WTC11 (cell line): ENCODE results near the gene GALNT13.

Experiments
- ATF1 ChIP-seq: sonication (generic); formaldehyde crosslinking; IDR thresholded peaks from 2 replicates; pipeline ENCODE4 v1.8.1; 2023; ENCODE audit warnings: mild to moderate bottlenecking, moderate library complexity, missing genetic modification reagents
- CREB1 ChIP-seq: sonication (generic); formaldehyde crosslinking; IDR thresholded peaks from 2 replicates; pipeline ENCODE4 v1.8.0; 2023; ENCODE audit warnings: mild to moderate bottlenecking, missing genetic modification reagents
- ESRRA ChIP-seq: sonication (generic); formaldehyde crosslinking; IDR thresholded peaks from 2 replicates; pipeline ENCODE4 v1.8.1; 2022; ENCODE audit warnings: mild to moderate bottlenecking, missing genetic modification reagents, borderline replicate concordance
- FOXP1 ChIP-seq: sonication (generic); formaldehyde crosslinking; IDR thresholded peaks from 2 replicates; pipeline ENCODE4 v1.8.0; 2022; ENCODE audit warnings: missing genetic modification reagents, mild to moderate bottlenecking, moderate library complexity, borderline replicate concordance
- KAT7 ChIP-seq: sonication (generic); formaldehyde crosslinking; IDR thresholded peaks from 2 replicates; pipeline ENCODE4 v1.8.1; 2023; ENCODE audit warnings: missing genetic modification reagents, mild to moderate bottlenecking, borderline replicate concordance
- MYBL2 ChIP-seq: sonication (generic); formaldehyde crosslinking; IDR thresholded peaks from 2 replicates; pipeline ENCODE4 v1.8.1; 2023; ENCODE audit warnings: mild to moderate bottlenecking, moderate library complexity, missing genetic modification reagents
- NFYB ChIP-seq: sonication (generic); formaldehyde crosslinking; conservative IDR thresholded peaks from 2 replicates; pipeline ENCODE4 v1.8.0; 2022; ENCODE audit warnings: low read depth, missing genetic modification reagents
- TCF7 ChIP-seq: sonication (generic); formaldehyde crosslinking; IDR thresholded peaks from 2 replicates; pipeline ENCODE4 v1.8.0; 2022; ENCODE audit warnings: mild to moderate bottlenecking, low read depth, missing genetic modification reagents, moderate library complexity
- TF ChIP-seq, protein P1 (sequence below): sonication (generic); formaldehyde crosslinking; IDR thresholded peaks from 2 replicates; pipeline ENCODE4 v1.8.0; 2022; ENCODE audit warnings: mild to moderate bottlenecking, missing genetic modification reagents
- TF ChIP-seq, protein P2 (sequence below): fragments of 200-600 bp; IDR thresholded peaks from 2 replicates; pipeline ENCODE4 v1.8.0; 2022; ENCODE audit warnings: antibody characterized with exemption
- TF ChIP-seq, protein P3 (sequence below): sonication (generic); formaldehyde crosslinking; IDR thresholded peaks from 2 replicates; pipeline ENCODE4 v1.8.1; 2022; ENCODE audit warnings: low read depth, mild to moderate bottlenecking, moderate library complexity, missing genetic modification reagents, borderline replicate concordance
- TF ChIP-seq, protein P4 (sequence below): sonication (generic); formaldehyde crosslinking; conservative IDR thresholded peaks from 2 replicates; pipeline ENCODE4 v1.8.1; 2022; ENCODE audit warnings: mild to moderate bottlenecking, missing genetic modification reagents
- TF ChIP-seq, protein P5 (sequence below): sonication (generic); formaldehyde crosslinking; IDR thresholded peaks from 2 replicates; pipeline ENCODE4 v1.8.0; 2022; ENCODE audit warnings: mild to moderate bottlenecking, missing genetic modification reagents

DNA sequence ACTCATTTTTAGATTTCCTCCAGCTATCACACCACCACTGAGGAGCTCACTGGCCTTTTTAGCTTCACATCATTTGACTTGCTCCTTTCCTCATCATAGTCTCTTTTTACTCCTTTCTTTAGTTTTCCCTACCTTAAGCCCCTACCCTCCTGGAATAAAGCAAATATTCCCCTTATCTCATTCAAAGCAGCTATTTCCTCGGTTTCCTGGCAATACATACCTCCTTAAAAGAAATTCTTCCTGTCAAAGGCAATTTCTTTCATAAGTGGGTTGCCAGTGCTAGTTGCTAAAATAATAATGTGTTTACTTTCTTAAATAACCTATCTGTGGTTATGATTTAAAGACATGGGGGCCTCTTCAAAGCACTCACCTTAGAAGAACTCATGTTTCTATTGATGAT is 359.3 kb downstream of the GALNT13 start:
- TF ChIP-seq NFYB (CRISPR knock-in tag): no peak
- TF ChIP-seq, protein P1, sequence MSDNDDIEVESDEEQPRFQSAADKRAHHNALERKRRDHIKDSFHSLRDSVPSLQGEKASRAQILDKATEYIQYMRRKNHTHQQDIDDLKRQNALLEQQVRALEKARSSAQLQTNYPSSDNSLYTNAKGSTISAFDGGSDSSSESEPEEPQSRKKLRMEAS (CRISPR knock-in tag): no peak
- TF ChIP-seq, protein P2, sequence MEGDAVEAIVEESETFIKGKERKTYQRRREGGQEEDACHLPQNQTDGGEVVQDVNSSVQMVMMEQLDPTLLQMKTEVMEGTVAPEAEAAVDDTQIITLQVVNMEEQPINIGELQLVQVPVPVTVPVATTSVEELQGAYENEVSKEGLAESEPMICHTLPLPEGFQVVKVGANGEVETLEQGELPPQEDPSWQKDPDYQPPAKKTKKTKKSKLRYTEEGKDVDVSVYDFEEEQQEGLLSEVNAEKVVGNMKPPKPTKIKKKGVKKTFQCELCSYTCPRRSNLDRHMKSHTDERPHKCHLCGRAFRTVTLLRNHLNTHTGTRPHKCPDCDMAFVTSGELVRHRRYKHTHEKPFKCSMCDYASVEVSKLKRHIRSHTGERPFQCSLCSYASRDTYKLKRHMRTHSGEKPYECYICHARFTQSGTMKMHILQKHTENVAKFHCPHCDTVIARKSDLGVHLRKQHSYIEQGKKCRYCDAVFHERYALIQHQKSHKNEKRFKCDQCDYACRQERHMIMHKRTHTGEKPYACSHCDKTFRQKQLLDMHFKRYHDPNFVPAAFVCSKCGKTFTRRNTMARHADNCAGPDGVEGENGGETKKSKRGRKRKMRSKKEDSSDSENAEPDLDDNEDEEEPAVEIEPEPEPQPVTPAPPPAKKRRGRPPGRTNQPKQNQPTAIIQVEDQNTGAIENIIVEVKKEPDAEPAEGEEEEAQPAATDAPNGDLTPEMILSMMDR: no peak
- no peak for TF ChIP-seq CREB1 (CRISPR knock-in tag)
- TF ChIP-seq KAT7 (CRISPR knock-in tag): no peak
- TF ChIP-seq ESRRA: no peak
- TF ChIP-seq ATF1: no peak
- TF ChIP-seq, protein P3, sequence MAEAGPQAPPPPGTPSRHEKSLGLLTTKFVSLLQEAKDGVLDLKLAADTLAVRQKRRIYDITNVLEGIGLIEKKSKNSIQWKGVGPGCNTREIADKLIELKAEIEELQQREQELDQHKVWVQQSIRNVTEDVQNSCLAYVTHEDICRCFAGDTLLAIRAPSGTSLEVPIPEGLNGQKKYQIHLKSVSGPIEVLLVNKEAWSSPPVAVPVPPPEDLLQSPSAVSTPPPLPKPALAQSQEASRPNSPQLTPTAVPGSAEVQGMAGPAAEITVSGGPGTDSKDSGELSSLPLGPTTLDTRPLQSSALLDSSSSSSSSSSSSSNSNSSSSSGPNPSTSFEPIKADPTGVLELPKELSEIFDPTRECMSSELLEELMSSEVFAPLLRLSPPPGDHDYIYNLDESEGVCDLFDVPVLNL (CRISPR knock-in tag): no peak
- TF ChIP-seq, protein P4, sequence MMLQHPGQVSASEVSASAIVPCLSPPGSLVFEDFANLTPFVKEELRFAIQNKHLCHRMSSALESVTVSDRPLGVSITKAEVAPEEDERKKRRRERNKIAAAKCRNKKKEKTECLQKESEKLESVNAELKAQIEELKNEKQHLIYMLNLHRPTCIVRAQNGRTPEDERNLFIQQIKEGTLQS: no peak
- TF ChIP-seq FOXP1 (CRISPR knock-in tag): no peak
- TF ChIP-seq MYBL2 (CRISPR knock-in tag): no peak
- TF ChIP-seq, protein P5, sequence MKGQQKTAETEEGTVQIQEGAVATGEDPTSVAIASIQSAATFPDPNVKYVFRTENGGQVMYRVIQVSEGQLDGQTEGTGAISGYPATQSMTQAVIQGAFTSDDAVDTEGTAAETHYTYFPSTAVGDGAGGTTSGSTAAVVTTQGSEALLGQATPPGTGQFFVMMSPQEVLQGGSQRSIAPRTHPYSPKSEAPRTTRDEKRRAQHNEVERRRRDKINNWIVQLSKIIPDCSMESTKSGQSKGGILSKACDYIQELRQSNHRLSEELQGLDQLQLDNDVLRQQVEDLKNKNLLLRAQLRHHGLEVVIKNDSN (CRISPR knock-in tag): no peak
- TF ChIP-seq TCF7 (CRISPR knock-in tag): no peak
